Hypothalamus (tissue), 51 donors: ENCODE measurements around the gene ARNT2.
"Not testable (repeated sequence)": the region's sequence is repeated elsewhere in the genome, so short reads cannot be mapped to it uniquely, and the experiment has no call there.

Experiments
- DNase-seq, 51 donors: peaks; one replicate each; lab custom pipeline; 2025; lab: John Stamatoyannopoulos, UW

ARNT2 gene

DNA sequence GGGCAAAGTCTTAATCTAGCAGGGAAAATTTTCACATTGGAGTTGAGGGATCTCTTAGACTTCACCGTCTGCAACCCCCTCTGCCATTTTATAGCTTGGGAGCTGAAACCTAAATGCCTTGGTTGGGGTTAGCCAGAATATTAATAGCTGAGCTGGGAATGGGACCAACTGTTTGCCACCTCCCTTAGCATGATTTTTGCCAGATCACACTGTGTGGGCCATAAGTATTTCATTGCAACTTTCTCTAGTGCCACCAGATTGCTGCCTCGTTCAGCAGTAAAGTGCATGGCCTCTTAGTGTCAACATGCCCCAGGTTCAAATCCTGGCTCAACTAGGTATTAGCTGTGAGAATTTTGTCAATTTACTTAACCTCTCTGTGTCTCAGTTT, 235.0 kb downstream of the ARNT2 start:
- DNase-seq = no peak

GRCh38 chr15:80640531-80641121, 236.4 kb downstream of the ARNT2 start:
- no peak for DNase-seq

DNA sequence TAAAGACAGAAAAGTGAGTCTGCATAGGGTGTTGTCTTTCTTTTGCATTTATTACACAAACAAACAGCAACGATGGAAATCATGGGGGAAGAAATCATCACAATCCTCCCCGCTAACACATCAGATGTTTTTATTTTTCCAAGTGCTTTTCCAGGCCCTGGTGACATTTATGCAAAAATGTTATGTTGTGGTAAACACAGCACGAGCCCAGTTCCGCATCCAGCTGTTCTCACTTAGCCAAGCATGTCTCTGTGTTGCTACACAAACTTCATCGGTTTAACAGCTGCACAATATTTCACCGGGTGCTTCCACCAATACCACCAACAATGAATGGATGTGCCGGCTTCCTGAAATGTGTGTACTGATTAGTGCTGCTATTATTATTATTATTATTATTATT, 237.2 kb downstream of the ARNT2 start:
- DNase-seq = no peak

DNA sequence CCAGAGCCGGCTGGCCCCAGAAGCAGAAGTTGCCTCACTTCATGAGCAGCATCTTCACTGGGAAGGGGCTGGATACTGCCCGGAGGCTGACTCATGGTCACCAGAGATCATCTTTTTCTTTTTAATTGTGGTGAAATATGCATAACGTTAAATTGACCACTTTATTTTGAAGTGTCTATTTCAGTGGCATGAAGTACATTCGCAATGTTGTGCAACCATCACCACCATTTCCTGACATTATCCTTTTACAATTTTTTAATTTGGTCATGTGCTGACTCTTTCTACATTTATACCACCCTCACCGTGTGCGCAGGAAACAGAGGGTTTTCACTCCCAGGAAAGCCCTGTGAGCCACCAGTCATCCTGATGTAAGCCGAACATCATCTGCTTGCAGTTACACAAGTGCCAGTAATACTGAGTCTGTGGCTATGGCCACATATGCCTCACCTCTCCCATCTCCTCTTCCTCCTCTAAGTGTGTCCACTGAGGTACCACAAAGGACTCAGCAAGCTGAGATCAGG, 239.3 kb downstream of the ARNT2 start:
- DNase-seq = no peak

GRCh38 chr15:80645494-80646065, 241.4 kb downstream of the ARNT2 start:
- no peak for DNase-seq

- DNase-seq = not testable (repeated sequence)
Observed at GRCh38 chr15:80647424-80647823, 243.2 kb downstream of the ARNT2 start.
